Activated T-helper 1 cell treated with anti-CD3 and anti-CD28 coated beads, Interleukin-2, amount 50 U/mL, for 16 hours (primary cell): ENCODE results near the gene TUBA1B.

Source experiments
- DNase-seq, 2 donors: peaks; one replicate each; pipeline ENCODE4 v3.0.0-alpha.2; 2020; ENCODE audit warnings: low read depth in 1 of 2, low spot score in 1 of 2

Gene TUBA1B

GRCh38 chr12:49091056-49091835 lies 39.9 kb downstream of the TUBA1B start:
- no peak for DNase-seq

GRCh38 chr12:49089821-49090773 lies 41.1 kb downstream of the TUBA1B start:
- no peak for DNase-seq

GRCh38 chr12:49088932-49089330 lies 42.3 kb downstream of the TUBA1B start:
- no peak for DNase-seq

- peak in 1 of 2 donors; percentile 46 for DNase-seq
Observed at GRCh38 chr12:49088150-49088931, 42.9 kb downstream of the TUBA1B start.

- DNase-seq = no peak
Observed at GRCh38 chr12:49086116-49086515, 45.1 kb downstream of the TUBA1B start.

- DNase-seq = no peak
Observed at GRCh38 chr12:49084438-49084837, 46.8 kb downstream of the TUBA1B start.

GRCh38 chr12:49079793-49080192 lies 51.4 kb downstream of the TUBA1B start:
- DNase-seq = no peak
